HG03442 (cell line): ENCODE data around the gene MKLN1.
A peak's percentile ranks its signal among the peaks of the same experiment; 100 is the strongest.
"Not testable (repeated sequence)": the region's sequence is repeated elsewhere in the genome, so short reads cannot be mapped to it uniquely, and the experiment has no call there.

ENCODE experiments used
- ATAC-seq: cut with Tn5 transposase; IDR thresholded peaks from one replicate; pipeline ENCODE4 v1.9.1; 2021; ENCODE audit warnings: mild to moderate bottlenecking, moderate library complexity; ENCODE audit not compliant: unreplicated experiment

The MKLN1 gene

DNA sequence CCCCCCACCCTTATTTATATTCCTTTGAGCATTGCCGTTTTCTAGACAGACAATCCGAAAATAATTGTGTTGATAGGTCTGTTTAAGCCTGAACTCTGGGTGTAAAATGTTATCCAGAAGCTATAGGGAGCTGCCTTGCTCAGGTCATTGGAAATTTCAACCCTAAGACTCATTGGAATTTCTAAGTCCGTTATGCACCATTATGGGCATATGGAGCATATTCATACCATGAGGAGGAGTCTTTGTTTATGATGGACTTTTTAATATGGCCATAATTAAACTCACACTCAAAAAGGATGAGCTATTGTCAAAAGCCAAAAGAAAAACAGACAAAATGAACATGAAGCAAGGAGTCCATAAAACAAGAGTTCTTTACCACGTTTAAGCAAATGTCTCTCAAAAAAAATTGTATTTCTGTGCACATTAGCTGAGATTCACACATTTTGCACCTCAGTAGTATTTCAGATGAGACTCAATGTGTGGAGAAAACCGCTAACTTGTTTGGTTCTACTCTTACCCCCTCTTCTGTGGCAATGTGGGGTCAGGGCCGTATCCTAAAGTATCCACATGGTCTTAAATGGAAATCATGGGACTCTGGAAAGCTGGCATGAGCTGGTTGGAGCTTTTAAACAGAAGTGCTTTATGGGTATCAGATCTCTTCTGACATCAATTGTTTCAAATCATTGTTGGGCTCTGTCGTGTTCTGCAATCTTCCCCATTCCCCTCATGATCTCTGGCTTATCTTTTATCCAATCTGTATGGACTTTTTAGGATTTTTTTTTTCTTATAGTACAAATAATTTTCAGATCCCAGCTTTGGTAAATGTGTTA is 168.2 kb downstream of the MKLN1 start:
- no peak for ATAC-seq

DNA sequence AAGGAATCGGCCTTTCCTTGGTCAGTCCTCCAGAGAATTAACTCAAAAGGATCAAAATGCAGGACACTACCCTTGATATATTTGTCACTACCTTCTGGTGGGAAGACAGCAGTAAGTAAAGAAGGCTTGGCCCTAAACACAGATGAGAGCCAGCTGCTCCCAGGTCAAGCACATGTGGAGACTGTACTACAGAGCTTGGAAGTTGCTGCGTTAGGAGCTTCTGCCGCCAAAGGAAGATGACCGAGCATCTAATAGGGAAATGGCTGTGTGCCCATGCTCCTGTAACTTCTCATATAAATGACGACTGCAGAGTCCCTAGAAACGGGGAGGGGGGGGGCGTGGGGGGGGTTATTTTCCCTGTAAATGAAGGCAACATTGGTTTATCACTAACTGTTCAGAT is 169.8 kb downstream of the MKLN1 start:
- ATAC-seq = no peak

DNA sequence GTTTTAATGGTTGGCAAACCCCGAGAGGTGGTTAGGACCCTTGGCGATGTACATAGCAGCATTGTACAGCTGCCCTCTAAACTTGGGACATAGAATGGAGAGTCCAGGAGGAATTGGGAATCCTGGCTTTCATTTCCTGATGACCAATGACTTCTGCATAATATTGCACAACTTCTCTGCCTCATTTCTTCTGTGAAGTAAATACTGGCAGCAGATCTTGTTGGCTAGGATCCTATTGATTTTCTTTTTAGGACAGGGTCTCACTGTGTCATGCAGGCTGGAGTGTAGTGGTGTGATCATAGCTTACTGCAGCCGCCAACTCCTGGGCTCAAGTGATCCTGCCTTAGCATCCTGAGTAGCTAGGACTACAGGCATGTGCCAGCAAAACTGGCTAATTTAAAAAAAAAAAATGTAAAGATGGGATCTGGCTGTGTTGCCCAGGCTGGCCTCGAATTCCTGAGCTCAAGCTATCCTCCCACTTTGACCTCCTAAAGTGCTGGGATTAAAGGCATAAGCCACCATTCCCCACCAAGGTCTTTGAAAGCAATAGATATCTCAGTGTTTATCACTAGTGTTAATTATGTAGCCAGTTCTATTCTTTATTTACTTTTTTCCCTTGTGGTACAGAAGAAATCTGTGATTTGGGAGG is 170.7 kb downstream of the MKLN1 start:
- no peak for ATAC-seq

DNA sequence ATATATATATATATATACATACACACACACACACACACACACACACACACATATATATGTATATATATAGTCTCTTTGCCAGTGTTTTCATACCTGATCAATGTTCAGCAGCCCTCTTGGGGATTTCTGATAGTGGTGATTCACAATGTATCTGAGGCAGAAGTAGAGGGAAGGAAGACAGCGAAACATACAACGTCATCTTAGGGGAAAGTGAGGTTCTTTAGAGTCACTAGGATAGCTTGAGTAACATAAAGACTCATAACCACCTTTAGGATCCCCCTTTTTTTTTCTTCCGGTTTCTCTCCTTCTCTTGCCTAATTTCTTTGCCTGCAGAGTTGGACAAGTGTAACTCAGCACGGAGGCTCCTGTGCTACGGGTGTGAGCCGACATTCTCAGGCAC is 172.1 kb downstream of the MKLN1 start:
- ATAC-seq = no peak

DNA sequence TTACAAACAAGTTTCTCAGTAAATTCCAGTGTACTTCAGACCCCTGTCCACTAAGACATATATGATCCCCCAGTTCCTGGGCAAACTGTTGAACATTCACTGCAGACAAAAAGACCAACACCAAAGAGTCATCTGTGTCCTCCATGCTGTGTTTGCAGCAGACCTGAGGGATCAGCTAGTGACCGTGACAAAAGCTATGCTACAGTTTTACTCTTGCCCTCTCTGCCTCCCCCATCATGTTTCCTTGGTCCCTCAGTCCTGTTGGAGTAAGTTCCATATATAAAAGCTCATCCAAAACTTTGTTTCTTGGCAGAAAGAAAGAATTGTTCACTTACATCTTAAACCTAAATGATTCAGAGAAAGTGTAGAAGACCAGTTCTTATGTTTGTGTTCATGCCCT is 172.7 kb downstream of the MKLN1 start:
- ATAC-seq = no peak

DNA sequence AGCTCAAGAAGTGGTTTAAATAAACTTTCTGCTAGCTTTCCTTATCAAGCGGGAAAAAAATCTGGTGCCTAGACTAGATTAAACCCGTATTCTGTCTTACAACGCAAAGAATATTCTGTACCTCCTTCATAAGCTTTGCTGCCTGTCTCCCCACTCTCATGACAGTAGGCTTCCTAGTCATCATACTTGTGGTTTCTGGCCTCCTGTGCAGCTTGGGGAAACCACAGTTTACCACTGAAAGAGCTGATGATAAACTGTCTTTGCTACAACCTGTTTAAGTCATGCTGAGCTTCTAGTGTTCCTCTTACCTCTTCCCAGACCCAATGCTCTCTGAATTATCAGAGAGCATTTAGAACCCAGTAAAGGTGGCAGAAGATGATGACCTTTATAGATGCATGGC is 173.7 kb downstream of the MKLN1 start:
- peak; percentile 81 for ATAC-seq

DNA sequence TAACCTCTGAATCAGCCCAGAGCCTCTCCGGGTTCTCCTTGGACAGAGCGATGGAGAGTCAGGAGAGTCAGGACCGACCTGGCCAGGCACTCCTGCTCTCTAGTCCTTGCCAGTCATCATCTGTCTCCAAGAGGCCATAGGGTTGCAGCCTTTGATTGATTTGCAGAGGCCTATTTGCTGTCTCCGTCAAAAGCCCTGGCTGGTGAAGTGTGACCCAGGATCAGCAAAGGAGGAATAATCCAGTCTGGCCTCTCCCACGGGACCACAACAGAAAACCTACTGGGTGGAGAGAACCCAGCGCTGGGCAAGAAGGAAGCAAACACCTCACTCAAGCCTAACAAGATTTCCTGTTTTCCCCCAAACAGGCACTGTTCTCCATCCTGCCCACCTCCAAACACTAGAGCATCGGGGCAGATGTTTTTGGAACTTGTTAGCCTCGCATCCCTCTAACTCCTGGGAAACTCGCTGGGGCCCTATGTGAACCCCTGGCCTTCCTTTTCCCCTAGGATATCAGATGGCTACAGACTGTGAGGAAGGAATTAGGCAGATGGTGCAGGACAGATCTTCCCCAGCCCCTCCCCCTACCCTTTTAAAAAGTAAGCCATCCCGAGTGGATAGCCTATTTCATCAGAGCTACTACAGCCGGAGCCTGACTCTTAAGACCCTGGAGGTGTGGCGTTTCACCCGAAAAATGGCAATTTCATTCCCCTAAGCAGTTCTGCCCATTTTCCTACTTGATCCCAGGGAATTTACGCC is 174.4 kb downstream of the MKLN1 start:
- ATAC-seq = no peak

DNA sequence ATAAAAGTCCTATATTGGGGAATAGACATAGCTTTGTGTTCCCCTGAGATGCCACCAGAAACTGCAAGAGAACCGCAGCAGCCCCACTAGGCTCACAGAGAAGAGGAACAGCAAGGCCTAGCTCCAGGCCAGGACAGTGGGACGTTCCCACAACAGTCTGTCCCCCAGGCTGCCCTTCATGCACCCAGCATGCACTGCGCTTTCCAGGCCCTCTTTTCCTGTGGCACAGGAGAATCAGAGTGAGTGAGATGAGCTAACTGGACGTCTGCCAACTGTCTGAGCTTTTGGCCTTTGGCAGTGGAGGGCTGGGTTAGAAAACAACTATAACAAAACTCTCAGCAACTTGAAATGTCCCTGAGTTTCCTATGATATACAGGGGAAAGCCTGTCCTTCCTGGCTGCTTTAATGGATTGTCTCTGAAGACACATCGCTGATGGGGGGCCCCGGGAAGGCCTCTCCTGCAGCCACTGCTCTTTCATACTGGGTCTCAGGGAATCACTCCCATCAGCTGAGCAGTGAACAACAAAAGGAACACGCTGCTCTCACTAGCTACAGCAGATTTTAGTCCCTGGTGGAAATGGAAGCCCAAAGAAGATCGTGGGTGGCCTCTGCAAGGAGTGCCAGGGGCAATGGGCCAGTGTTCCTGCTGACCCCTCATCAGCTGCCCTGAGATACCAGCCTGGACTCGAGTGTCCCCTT is 175.3 kb downstream of the MKLN1 start:
- no peak for ATAC-seq

DNA sequence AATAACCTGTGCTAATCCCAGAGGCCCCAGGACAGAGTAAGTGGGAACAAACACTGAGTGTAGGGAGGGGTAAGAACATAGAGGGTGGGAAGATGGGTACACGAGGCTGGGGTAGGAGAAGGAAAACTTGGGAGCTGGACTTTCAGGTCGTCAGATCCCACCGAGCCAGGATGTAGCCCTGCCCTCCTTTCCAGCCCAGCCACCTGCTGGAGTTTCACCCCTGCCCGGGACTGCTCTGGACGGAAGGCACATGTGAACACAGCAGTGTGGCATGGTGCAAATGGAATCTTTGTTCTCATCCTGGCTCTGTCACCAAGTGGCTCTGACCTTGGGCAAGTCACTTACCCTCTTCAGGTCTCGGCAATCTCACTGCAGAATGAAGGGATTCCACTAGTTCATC is 176.0 kb downstream of the MKLN1 start:
- no peak for ATAC-seq

DNA sequence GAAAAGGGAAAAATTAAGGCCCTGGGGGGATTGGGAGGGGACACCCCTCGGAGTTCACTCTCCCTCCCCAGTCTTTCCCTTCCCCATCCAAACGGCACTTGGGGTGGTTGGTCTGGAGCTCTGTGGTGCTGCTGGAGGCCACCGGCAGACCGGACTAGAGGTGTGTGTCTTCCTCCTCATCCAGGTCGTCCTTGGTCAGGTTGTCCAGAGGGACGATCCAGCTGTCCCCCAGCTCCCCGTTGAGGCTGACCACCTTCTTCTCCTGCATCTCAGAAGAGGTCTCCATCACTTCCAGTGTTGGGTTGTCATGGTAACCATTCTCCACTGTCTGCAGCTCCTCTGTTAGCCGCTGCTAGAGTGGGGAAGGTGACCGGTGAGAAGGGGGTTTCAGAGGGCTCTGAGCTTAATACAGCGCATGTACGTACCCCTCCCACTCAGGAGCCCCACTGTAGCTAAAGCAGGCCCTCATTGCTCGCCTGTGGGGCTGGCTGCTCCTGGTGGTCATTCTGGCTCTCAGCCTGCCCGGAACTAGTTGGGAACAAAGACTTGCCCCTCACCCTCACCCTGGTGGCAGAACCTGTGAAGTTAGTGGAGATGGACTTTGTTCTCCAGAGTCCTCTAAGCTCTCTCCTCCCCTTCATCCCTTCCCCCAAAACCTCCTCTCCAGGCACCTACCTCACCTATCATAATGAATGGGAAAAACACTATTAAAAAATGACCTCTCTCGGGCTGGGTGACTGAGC is 176.7 kb downstream of the MKLN1 start:
- ATAC-seq = no peak

DNA sequence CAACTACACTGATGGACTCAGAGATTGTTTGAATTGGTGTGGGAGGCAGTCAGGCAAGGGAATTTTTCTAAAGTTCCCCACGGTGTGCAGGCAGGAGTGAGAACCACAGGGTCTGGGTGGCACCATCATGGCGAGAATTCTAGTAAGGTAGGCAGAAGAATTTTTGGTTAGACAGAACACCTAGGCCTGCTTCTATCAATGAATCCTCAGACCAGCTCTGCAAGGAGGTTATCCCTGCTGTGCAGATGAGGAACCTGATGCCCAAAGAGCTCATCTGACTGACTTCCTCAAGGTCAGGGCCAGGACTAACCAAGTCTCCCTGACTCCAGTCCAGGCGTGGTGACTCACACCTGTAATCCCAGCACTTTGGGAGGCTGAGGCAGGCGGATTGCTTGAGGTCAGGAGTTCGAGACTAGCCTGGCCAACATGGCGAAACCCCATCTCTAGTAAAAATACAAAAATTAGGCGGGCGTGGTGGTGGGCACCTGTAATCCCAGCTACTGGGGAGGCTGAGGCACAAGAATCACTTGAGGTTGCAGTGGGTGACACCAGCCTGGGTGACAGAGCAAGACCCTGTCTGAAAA is 177.5 kb downstream of the MKLN1 start:
- not testable (repeated sequence) for ATAC-seq

DNA sequence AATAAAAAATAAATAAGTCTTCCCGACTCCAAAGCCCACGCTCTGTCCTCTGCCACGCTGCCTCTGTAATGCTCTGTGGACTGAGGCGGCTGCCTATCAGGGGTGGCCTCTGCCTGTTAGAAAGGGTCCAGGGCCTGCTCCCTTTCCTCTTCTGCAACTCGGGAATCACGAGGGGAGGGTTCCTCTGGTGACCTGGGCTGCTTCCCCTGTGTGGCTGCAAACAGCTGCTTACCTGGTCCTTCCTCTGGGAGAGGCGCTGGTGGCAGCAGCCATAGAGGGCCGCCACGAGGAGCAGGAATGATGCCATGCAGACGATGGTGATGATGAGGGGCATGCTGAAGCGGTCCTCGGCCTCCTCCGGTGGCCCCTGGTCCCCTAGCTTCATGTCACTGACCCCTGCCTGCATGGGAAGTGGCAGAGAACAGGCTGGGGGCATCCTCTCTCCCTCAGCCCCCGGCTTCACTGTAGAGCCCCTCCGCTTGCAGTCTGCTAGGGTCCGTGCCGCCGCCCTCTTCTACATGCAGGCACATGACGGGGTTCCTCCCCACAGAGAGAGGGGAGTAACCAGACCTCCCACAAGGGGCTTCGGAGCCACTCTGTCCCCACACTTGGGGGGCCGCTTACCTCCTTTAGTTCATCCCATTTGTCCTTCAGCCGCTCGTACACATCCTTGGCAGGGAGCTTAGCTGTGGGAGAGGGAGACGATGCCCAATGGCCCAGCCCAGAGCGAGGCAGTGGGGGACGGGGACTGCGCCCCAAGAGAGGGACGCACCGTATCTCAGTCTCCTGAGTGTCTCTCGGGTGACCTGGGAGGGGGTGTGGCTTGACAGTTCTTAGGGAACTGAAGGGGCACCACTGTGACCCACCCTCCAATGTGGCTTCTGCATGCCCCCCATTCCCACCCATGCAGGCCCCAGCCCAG is 178.2 kb downstream of the MKLN1 start:
- no peak for ATAC-seq

DNA sequence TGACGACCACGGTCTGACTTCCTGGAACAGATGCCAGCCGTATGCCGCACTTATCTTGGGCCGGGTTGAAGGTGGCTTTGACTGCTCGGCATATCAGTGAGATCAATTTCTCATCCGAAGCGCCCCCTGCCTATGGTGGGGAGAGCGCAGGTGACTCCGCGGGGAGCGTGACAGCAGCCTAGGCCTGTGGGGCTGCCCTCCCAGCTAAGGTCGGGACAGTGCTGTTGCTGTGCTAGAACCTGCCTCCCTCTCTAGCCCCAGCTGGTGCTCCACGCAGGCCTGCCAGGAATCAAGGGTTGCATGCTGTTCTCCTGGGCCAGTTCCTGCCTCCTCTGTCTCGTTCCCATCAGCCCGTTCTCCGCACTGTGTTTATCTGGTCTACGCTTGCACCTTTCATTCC is 178.9 kb downstream of the MKLN1 start:
- no peak for ATAC-seq

DNA sequence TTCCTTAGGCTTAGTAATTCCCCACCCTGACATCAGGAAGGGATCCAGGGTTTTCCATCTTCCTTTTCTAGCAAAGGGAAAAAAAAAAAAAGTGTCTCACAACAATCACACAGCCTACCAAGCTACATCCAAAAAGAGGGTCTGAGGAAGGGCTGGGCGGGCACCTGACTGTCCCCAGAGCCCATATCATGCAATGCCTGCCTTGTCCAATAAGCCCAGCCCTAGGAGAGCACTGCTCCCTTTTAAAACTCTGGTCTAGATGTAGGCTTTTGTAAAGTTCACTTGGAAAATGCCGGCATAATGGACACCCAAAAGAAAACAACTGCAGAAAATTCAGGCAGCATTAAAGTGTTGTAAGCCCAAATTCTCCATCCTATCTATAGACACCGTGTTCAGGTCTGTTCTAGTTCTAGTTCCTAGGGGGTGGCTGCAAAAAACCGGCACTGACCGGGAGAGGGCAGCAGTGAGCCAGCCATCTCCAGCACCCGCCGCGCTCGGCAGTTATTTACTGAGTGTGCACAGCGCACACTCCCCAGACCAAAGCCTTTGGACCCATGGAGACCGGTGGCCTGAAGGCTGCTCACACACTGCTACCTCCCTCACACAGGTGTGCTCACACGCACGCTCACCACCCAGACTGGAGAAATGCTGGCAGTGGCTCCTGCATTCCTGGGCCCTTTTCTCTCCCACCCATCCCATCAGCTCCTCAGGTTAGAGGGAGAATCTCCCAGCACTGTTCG is 180.1 kb downstream of the MKLN1 start:
- peak; percentile 85 for ATAC-seq

DNA sequence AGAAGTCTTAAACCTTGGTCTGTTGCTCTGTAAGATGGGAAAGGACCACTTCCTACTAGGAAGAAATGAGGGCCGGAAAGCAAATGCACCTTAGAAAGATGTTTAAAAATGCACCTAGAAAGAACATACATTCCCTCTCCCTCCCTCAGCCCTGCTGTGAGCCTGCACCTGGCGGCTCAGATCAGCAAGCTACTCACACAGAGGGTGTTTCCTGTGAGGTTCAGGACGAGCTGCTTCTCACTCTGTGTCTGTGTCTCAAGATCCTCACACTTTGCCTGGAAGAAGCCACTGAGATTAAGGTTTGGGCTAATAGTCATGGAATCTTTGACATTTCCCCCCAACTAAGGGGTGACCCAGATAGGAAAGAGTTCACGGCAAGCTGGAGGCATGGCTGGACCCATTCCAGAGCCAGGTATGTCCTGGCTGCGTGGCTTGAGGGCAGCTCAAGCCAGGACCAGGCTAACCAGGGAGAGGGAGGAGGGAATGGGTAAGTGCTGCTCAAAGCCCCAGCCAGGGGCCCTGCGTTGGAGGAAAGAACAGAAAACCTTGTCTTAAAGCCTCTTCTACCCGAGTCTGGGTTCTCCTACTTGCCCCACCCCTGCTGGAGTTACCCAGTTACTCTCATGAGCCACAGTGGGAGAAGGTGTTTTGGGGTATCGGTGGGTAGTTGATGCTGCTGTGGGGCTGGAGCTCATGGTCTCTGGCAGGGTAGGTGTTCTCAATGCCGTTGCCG is 181.2 kb downstream of the MKLN1 start:
- ATAC-seq = no peak

DNA sequence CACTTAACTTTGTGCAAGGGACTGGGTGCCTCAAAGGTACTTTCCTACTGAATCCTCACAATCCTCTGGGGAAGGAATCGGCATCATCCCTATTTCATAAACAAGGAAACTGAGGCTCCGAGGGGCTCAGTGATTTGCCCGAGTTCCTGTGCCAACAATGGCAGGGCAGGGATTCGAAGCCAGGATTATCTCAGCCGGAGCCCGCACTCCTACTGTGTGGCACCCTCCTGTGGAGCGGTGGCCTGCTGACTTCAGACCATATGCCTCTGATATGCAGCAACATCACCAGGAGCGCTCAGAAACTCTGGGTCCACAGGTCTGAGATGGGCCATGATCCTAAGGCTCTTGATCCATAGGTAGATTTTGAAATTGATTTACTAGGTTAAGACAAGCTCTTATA is 182.1 kb downstream of the MKLN1 start:
- no peak for ATAC-seq

DNA sequence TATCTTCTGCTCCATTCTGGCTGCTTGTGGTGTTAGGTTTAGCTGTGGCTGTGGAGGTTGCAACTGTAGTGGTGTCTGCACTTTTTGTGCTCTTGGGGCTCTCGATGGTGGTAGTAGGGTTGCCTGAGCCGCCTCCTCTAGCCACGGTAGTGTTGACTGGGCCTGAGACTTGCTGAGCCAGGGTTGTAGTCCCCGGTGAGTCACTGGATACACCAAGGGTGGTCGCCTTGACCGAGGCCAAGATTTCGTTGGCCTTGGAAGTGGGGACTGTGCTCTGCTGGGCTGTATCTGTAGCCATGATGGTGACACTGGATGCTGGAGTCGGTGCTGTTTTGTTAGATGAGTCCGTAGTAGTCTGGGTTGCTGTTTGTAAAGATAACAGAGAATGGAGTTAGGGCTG is 183.4 kb downstream of the MKLN1 start:
- no peak for ATAC-seq
